ENCODE measurements around the gene LIPG. TPM values are rescaled to one million over a fixed set of nuclear protein-coding genes. Genes with fewer than 3 reads are reported as not detected.
"Not testable (repeated sequence)": the region's sequence is repeated elsewhere in the genome, so short reads cannot be mapped to it uniquely, and the experiment has no call there.

The LIPG gene
- total and polyA plus RNA-seq, 8 donors: 8.8 to 47.1 (median 14.7) TPM

GRCh38 chr18:49570836-49571235 is 9.0 kb downstream of the LIPG start:
- no peak overlapping the region for H3K27ac ChIP-seq
- H3K9me3 ChIP-seq: no peaks in the 10 kb centered on the region
- intact Hi-C loops (cut with DNase I): no loop called here
- ATAC-seq (no peak), DNase-seq (no peak)
- H3K36me3 ChIP-seq: peaks cover 0 to 77% of the 10 kb centered on the region in 2 donors
- H3K4me1 ChIP-seq: no peaks in the 10 kb centered on the region
- H3K27me3 ChIP-seq: peaks cover 0 to 6% of the 10 kb centered on the region in 2 donors
- no peak overlapping the region for H3K4me3 ChIP-seq
- no peak for TF ChIP-seq CTCF (IDR thresholded peaks at IDR 0.05)

- no peak for ATAC-seq
Measured at GRCh38 chr18:49572611-49573345, 10.9 kb downstream of the LIPG start.

GRCh38 chr18:49573835-49574234 is 12.0 kb downstream of the LIPG start:
- no peak for ATAC-seq
- DNase-seq: no peak
- Histone ChIP-seq H3K27ac (no peak overlapping the region), H3K36me3 (peaks cover 0 to 56% of the 10 kb centered on the region in 2 donors), H3K4me1 (no peaks in the 10 kb centered on the region), H3K9me3 (no peaks in the 10 kb centered on the region), H3K27me3 (no peaks in the 10 kb centered on the region), H3K4me3 (no peak overlapping the region)
- intact Hi-C loops (cut with DNase I): no loop called here
- TF ChIP-seq CTCF (IDR thresholded peaks at IDR 0.05): no peak

More at GRCh38 chr18:49572611-49573345, 10.9 kb downstream of the LIPG start:
- no peaks in the 10 kb centered on the region for H3K4me1 ChIP-seq
- DNase-seq: no peak
- no peaks in the 10 kb centered on the region for H3K9me3 ChIP-seq
- no peak overlapping the region for H3K27ac ChIP-seq
- H3K27me3 ChIP-seq: no peaks in the 10 kb centered on the region
- peaks cover 0 to 67% of the 10 kb centered on the region in 2 donors for H3K36me3 ChIP-seq
- H3K4me3 ChIP-seq: no peak overlapping the region
- TF ChIP-seq CTCF (IDR thresholded peaks at IDR 0.05): no peak
- intact Hi-C loops (cut with DNase I): no loop called here

- ATAC-seq; H3K4me3 ChIP-seq; H3K9me3 ChIP-seq; H3K27me3 ChIP-seq; H3K4me1 ChIP-seq; intact Hi-C loops (cut with DNase I); DNase-seq; H3K27ac ChIP-seq: not testable (repeated sequence)
- H3K36me3 ChIP-seq: peaks cover 0 to 21% of the 10 kb centered on the region in 2 donors
Measured at GRCh38 chr18:49579041-49579440, 17.2 kb downstream of the LIPG start.

GRCh38 chr18:49579583-49579982 is 17.7 kb downstream of the LIPG start:
- H3K9me3 ChIP-seq; H3K4me1 ChIP-seq; intact Hi-C loops (cut with DNase I); H3K27me3 ChIP-seq; ATAC-seq; DNase-seq; H3K4me3 ChIP-seq; H3K27ac ChIP-seq: not testable (repeated sequence)
- H3K36me3 ChIP-seq: peaks cover 0 to 17% of the 10 kb centered on the region in 2 donors

GRCh38 chr18:49580279-49580678 is 18.4 kb downstream of the LIPG start:
- no peak for TF ChIP-seq CTCF (IDR thresholded peaks at IDR 0.05)
- DNase-seq (no peak), ATAC-seq (no peak)
- Histone ChIP-seq H3K27ac (no peak overlapping the region), H3K4me1 (no peaks in the 10 kb centered on the region), H3K9me3 (no peaks in the 10 kb centered on the region), H3K36me3 (peaks cover 0 to 15% of the 10 kb centered on the region in 2 donors), H3K4me3 (no peak overlapping the region), H3K27me3 (no peaks in the 10 kb centered on the region)
- intact Hi-C loops (cut with DNase I): no loop called here

All from left lung (tissue), 10 donors.